Gastrocnemius medialis (tissue), 4 donors: ENCODE data around the gene RAB34. TPM values are rescaled to one million over a fixed set of nuclear protein-coding genes. Genes with fewer than 3 reads are reported as not detected.
"Not testable (repeated sequence)": the region's sequence is repeated elsewhere in the genome, so short reads cannot be mapped to it uniquely, and the experiment has no call there.

ENCODE experiments used
- ATAC-seq, 2 donors: fragments of 150-250 bp; one replicate each; pipeline ENCODE4 v1.9.1; 2016
- DNase-seq, 2 donors: peaks; one replicate each; pipeline ENCODE4 v3.0.0-alpha.2; 2019
- H3K27ac ChIP-seq, 4 donors: fragments of 200-600 bp; sonication (generic); 1 replicate in 1 of 4; 2 replicates in 3 of 4; pipeline ENCODE4 v1.5.1; 2016 to 2018; ENCODE audit warnings: mild to moderate bottlenecking in 2 of 4, moderate library complexity in 1 of 4
- H3K27me3 ChIP-seq, 3 donors: fragments of 200-600 bp; sonication (generic) in 2 of 3; 1 replicate in 1 of 3; 2 replicates in 2 of 3; pipeline versions ENCODE4 v1.5.1 to v1.6.0; 2016 to 2019; ENCODE audit warnings: mild to moderate bottlenecking in 1 of 3, moderate library complexity in 1 of 3
- H3K36me3 ChIP-seq, 2 donors: fragments of 200-600 bp; sonication (generic) in 1 of 2; one replicate each; pipeline ENCODE4 v1.5.1; 2017 to 2018
- H3K4me1 ChIP-seq, 2 donors: fragments of 200-600 bp; sonication (generic) in 1 of 2; one replicate each; pipeline ENCODE4 v1.5.1; 2016 to 2017; ENCODE audit warnings: mild to moderate bottlenecking in 2 of 2
- H3K4me3 ChIP-seq, 4 donors: fragments of 200-600 bp; sonication (generic) in 3 of 4; 1 replicate in 1 of 4; 2 replicates in 3 of 4; pipeline ENCODE4 v1.5.1; 2016 to 2019; ENCODE audit warnings: mild to moderate bottlenecking in 2 of 4
- H3K9me3 ChIP-seq, 3 donors: fragments of 200-600 bp; sonication (generic) in 2 of 3; 1 replicate in 1 of 3; 2 replicates in 2 of 3; pipeline ENCODE4 v1.5.1; 2016 to 2019
- POLR2A ChIP-seq, 2 donors: fragments of 450-650 bp; IDR thresholded peaks; one replicate each; pipeline ENCODE4 v1.6.1; 2017; ENCODE audit warnings: antibody characterized with exemption in 2 of 2, mild to moderate bottlenecking in 2 of 2, moderate library complexity in 2 of 2
- in situ Hi-C, 4 donors: fragments of 200-750 bp; cut with MboI; loops; one replicate each; pipeline versions ENCODE4 v1.15.0 to v1.8.0; 2017; ENCODE audit warnings: low sequenced_read_pairs in 4 of 4
- intact Hi-C: fragments of 100-400 bp; cut with DNase I; formaldehyde crosslinking; loops from one replicate; pipeline ENCODE4 v1.15.1; 2023; ENCODE audit warnings: low total_unique reads
- total RNA-seq, 4 donors: library from RNA; depleted of rRNA; stranded (reverse); fragments of >200 nt; gene quantifications; one replicate each; pipeline versions ENCODE4 v1.1.0 to v1.2.3, GENCODE V29; 2016
- TF ChIP-seq, protein P1 (sequence below), 5 experiments: fragments of 450-650 bp in 3 of 5; fragments of 200-600 bp in 2 of 5; sonication (generic) in 2 of 5; IDR thresholded peaks in 4 of 5; conservative IDR thresholded peaks in 1 of 5; 1 replicate in 4 of 5; 2 replicates in 1 of 5; pipeline ENCODE4 v1.5.1; 2016 to 2019; ENCODE audit warnings: antibody characterized with exemption in 5 of 5, mild to moderate bottlenecking in 3 of 5, moderate library complexity in 3 of 5

RAB34 gene
- total RNA-seq, 4 donors from 2014 or later = 14.9 to 53.3 (median 32.7) TPM

DNA sequence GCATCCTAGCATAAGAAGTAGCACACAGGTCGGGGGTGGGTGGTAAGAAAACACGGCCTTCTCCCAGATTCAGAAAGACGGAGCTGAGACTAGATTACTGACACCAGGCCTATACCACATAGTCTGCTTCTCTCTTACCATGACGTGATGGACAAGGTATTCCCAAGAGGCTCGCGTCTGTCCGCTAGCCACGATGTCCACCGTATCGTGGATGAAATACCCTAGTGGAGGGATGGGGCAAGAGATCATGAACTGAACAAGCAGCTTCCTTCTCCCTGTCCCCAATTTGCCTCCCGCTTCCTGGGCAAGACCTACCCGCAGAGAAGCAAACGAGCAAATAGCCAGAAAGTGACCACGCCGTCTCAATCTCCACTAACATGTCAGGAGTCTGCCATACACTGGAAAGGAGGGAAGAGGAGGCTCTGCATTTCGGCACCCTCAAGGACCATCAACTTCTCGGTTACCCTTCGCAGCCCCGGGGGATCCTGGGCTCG is 7.5 kb upstream of the RAB34 start:
- peak overlapping the region in 1 of 4 donors; percentile 31 for H3K27ac ChIP-seq
- ATAC-seq (no peak), DNase-seq (no peak)
- H3K27me3 ChIP-seq = no peaks in the 10 kb centered on the region
- in situ Hi-C loops = no loop called here
- H3K4me1 ChIP-seq = peaks cover 45 to 47% of the 10 kb centered on the region in 2 donors
- H3K9me3 ChIP-seq = no peaks in the 10 kb centered on the region
- intact Hi-C loops = loop anchor here (5.0 kb wide), 3 partner anchors 37 to 387 kb away; partner anchors contain the start of gene FLOT2
- TF ChIP-seq, protein P1, sequence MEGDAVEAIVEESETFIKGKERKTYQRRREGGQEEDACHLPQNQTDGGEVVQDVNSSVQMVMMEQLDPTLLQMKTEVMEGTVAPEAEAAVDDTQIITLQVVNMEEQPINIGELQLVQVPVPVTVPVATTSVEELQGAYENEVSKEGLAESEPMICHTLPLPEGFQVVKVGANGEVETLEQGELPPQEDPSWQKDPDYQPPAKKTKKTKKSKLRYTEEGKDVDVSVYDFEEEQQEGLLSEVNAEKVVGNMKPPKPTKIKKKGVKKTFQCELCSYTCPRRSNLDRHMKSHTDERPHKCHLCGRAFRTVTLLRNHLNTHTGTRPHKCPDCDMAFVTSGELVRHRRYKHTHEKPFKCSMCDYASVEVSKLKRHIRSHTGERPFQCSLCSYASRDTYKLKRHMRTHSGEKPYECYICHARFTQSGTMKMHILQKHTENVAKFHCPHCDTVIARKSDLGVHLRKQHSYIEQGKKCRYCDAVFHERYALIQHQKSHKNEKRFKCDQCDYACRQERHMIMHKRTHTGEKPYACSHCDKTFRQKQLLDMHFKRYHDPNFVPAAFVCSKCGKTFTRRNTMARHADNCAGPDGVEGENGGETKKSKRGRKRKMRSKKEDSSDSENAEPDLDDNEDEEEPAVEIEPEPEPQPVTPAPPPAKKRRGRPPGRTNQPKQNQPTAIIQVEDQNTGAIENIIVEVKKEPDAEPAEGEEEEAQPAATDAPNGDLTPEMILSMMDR (IDR thresholded peaks at IDR 0.05 in 4 of 5, conservative IDR thresholded peaks at IDR 0.05 in 1 of 5) = no peak
- TF ChIP-seq POLR2A (IDR thresholded peaks at IDR 0.05) = no peak
- H3K4me3 ChIP-seq = peak overlapping the region in 2 of 4 donors; percentile 70 to 88
- H3K36me3 ChIP-seq = peaks cover 6 to 42% of the 10 kb centered on the region in 2 donors

DNA sequence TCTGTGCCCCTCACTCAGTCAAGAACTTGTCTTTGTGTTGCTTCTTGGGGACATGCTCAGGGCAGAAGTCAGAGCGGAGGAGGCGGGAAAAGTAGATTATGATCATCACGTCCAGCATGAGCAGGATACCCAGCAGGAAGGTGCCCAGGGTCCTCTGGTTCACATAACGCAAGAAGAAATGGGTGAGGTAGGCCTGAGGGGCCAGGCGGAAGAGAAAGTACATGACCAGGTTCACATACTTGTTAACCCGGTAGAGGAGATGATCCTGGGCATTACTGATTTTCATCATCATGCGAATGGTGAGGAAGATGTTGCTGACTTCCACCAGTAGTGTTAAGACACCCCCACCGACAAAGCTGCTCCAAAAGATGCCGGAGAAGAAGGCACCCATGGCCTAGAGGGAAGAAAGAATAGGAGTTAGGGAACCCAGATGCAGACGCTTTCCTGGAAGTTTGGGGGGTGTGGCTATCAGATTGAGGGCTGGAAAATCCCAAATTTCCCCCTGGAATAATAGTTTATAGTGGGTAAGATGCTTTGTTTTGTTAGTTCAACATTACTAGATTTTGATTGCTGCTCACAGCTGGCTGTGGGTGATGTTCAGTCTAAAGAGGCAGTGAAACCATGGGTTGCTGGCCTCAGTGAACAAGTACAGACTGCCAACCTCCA is 7.0 kb upstream of the RAB34 start:
- no peak overlapping the region for H3K4me3 ChIP-seq
- TF ChIP-seq, protein P1 (IDR thresholded peaks at IDR 0.05 in 4 of 5, conservative IDR thresholded peaks at IDR 0.05 in 1 of 5) = no peak
- TF ChIP-seq POLR2A (IDR thresholded peaks at IDR 0.05) = no peak

DNA sequence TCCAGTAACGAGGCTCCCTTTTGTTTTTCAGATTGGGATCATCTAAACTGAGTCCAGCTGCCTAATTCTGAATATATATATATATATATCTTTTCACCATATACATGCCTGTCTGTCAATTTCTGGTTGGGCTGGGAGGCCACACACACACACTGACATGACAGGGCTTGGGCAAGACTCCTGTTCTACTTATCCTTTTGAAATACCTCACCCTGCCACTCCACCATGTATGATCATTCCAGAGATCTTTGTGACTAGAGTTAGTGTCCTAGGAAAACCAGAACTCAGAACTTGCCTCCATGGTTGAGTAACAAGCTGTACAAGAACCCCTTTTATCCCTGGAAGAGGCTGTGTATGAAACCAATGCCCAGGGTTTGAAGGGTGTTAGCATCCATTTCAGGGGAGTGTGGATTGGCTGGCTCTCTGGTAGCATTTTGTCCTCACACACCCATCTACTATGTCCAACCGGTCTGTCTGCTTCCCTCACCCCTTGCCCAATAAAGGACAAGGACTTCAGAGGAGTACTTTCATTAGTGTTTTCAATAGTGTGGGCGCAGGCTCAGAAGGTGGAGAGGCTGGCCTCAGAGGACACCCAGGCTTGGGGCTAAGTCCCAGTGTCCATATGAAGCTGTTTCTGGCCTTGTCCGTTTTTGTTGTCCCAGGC is 6.3 kb upstream of the RAB34 start:
- H3K27ac ChIP-seq, ATAC-seq, in situ Hi-C loops, H3K4me3 ChIP-seq, H3K9me3 ChIP-seq, intact Hi-C loops, DNase-seq, H3K27me3 ChIP-seq: not testable (repeated sequence)
- H3K4me1 ChIP-seq = peaks cover 47 to 49% of the 10 kb centered on the region in 2 donors
- peaks cover 6 to 42% of the 10 kb centered on the region in 2 donors for H3K36me3 ChIP-seq

More for the DNA sequence above, 7.0 kb upstream of the RAB34 start:
- ATAC-seq = no peak
- Histone ChIP-seq H3K27ac (no peak overlapping the region), H3K9me3 (no peaks in the 10 kb centered on the region), H3K27me3 (no peaks in the 10 kb centered on the region), H3K4me1 (peaks cover 45 to 47% of the 10 kb centered on the region in 2 donors), H3K36me3 (peaks cover 6 to 42% of the 10 kb centered on the region in 2 donors)
- intact Hi-C loops = loop anchor here (5.0 kb wide), 3 partner anchors 38 to 388 kb away; partner anchors contain the start of gene FLOT2
- DNase-seq = no peak
- in situ Hi-C loops = no loop called here

DNA sequence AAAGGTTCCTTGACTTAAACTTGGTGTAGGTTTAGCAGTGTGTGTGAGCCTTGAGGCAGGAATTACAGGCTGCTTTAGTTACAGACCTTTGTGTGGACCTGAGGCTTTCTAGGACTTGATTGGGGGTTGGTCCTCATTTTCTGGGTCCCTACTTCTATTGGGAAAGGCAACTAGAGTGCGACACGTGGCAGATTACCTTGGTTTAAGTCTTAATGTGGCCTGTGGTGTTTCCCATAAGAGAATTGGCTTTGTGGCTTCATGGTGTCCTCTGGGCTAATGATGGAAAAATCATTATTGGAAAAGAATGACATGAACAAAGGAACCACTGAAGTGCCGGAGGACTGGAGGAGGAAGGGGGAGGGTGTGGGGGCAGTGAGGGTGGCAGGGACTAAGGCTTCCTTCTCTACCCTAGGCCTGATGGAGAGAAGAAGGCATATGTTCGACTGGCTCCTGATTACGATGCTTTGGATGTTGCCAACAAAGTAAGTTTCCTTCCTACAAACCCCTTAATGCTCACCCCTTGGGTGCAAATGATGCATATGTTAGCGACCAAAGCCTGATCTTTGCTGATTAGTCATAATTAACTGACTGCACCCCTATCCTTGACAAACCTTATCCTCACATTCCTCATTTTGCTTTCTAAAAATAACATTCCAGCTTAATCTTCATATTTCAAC is 5.6 kb upstream of the RAB34 start:
- Histone ChIP-seq H3K27me3 (no peaks in the 10 kb centered on the region), H3K9me3 (no peaks in the 10 kb centered on the region), H3K27ac (no peak overlapping the region), H3K4me3 (no peak overlapping the region), H3K36me3 (peaks cover 6 to 42% of the 10 kb centered on the region in 2 donors), H3K4me1 (peaks cover 47 to 53% of the 10 kb centered on the region in 2 donors)
- intact Hi-C loops = no loop called here
- in situ Hi-C loops = no loop called here
- DNase-seq (no peak), ATAC-seq (no peak)
- TF ChIP-seq POLR2A (IDR thresholded peaks at IDR 0.05) = no peak
- TF ChIP-seq, protein P1 (IDR thresholded peaks at IDR 0.05 in 4 of 5, conservative IDR thresholded peaks at IDR 0.05 in 1 of 5) = no peak
